NCI-H524 treated with DMSO at 0.1 percent for 48 hours (cell line): Measurements from ENCODE around the gene PTPRH.
"Not testable (repeated sequence)": the region's sequence is repeated elsewhere in the genome, so short reads cannot be mapped to it uniquely, and the experiment has no call there.

Experiments used
- DNase-seq: peaks from one replicate; lab custom pipeline; 2025; lab: John Stamatoyannopoulos, UW

PTPRH gene

GRCh38 chr19:55224679-55225414 is 15.5 kb upstream of the PTPRH start:
- not testable (repeated sequence) for DNase-seq

GRCh38 chr19:55224038-55224665 is 14.9 kb upstream of the PTPRH start:
- no peak for DNase-seq

- DNase-seq: no peak
Observed at GRCh38 chr19:55223291-55224037, 14.2 kb upstream of the PTPRH start.

DNA sequence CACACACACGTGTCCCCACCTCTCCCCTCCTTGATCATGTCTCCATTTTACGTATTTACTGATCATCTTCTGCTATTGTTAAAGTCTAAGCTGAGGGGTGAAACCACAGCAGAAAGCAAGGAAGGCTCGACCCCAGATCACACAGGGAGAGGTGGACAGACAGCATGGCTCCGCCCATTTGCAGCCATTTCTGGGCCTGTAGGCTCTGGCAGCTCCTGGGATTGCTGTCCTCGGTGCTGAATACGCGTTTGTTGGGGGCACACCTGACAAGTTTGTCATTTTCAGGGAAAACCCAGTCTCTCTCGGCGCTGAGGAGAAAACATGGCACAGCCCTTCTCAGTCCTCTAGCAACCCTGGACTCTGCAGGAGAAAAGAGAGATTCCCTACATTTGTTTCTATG is 11.2 kb upstream of the PTPRH start:
- no peak for DNase-seq

- DNase-seq: peak; percentile 69
Observed at GRCh38 chr19:55216461-55217198, 7.3 kb upstream of the PTPRH start.

- DNase-seq: no peak
Observed at GRCh38 chr19:55213547-55213946, 4.2 kb upstream of the PTPRH start.

DNA sequence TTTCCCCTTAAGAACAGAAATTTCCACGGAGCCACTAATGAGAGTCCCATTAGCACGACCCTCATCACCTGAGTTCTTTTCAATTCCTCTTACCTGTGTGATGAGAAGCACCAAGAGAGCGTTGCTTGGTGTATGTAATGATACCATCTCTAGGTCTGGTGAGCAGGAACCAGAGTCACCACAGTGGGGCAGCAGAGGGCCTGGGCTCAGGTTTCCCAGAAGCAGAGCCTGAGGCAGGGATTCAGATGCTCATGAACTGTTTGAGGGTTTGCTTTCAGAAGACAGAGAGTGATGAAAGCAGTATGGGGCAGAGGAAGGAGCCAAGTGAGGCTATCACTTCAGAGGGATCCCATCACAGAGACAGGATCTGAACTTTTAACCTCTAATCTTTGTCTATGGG is 3.1 kb upstream of the PTPRH start:
- DNase-seq: no peak

- DNase-seq: no peak
Observed at GRCh38 chr19:55209693-55210472, 582 bp upstream of the PTPRH start.

- DNase-seq: no peak
Observed at GRCh38 chr19:55206664-55207500, 2.4 kb downstream of the PTPRH start.

- not testable (repeated sequence) for DNase-seq
Observed at GRCh38 chr19:55202199-55202598, 7.1 kb downstream of the PTPRH start.

GRCh38 chr19:55199620-55200204 is 9.6 kb downstream of the PTPRH start:
- no peak for DNase-seq

- no peak for DNase-seq
Observed at GRCh38 chr19:55198651-55199050, 10.7 kb downstream of the PTPRH start.

GRCh38 chr19:55197528-55197927 is 11.8 kb downstream of the PTPRH start:
- DNase-seq: no peak

GRCh38 chr19:55196803-55197202 is 12.5 kb downstream of the PTPRH start:
- no peak for DNase-seq

GRCh38 chr19:55193481-55193880 is 15.8 kb downstream of the PTPRH start:
- no peak for DNase-seq

- DNase-seq: no peak
Observed at GRCh38 chr19:55189403-55189835, 19.9 kb downstream of the PTPRH start.

DNA sequence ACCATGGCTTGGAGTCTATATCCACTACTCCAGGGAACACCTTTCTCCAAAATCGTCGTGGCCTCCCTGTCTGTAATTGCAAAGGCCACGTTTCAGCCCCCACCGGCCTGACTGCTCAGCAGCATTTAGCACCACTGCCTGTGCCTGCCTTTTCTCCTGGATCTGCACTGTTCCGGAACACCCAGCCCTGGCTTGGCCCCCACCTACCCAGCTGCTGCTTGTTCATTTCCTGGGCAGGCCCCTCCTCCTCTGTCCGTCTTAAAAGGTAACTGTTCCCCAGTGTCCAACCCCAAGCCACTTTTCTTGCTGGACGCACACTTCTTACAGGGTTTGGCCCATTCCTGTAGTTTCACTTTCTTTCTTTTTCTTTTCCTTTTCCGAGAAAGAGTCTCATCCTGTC is 20.7 kb downstream of the PTPRH start:
- no peak for DNase-seq

DNA sequence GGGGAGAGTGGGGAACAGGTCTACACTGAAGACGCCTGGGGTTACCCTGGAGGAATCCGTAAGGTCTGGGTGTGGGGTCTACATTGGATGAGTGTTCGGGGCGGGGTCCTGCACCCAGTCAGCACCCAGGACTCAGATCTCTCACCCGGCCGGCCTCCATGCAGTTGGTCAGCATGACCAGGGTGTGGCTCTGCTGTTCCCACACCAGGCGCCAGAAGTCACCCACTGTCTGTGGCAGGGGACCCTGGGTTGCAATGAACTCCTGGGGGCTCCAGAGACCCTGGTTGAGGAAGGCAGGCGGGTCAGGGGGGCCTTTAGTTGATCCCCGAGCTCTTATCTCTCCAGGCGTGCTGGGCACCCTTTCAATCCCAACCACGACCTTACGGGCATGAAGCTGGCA is 23.2 kb downstream of the PTPRH start:
- no peak for DNase-seq

GRCh38 chr19:55181740-55182139 is 27.6 kb downstream of the PTPRH start:
- no peak for DNase-seq
